Measurements from ENCODE around the gene NOL3.

The NOL3 gene

DNA sequence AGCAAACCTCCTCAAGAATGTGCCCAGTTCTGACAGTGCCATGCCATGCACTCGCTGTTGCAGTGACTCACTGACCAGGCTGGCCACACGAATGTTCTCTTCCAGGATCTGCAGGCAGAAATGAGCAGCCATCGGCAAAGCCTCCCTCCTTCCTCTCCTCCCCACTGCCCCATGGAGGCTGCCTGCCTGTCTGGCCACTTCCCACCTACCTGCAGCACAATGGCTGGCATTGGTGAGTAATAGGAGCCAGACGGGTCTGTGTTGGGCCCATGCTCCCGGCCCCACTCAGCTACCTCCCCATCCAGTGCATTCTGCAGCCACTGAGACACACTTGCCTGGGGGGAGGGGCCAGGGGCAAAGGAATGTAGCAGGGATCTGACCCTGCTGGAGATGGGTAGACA, 16.2 kb downstream of the NOL3 start:
- Mint-ChIP-seq H3K9me3 (no peaks in the 10 kb centered on the region), H3K27me3 (peaks cover 12% of the 10 kb centered on the region), H3K36me3 (ENCODE audit: low read depth) (no peaks in the 10 kb centered on the region), H3K27ac (no peak overlapping the region), H3K4me3 (no peak overlapping the region), H3K4me1 (ENCODE audit: low read depth) (peaks cover 18% of the 10 kb centered on the region)

- Mint-ChIP-seq H3K9me3 (no peaks in the 10 kb centered on the region), H3K27me3 (peaks cover 12% of the 10 kb centered on the region), H3K27ac (no peak overlapping the region), H3K4me1 (ENCODE audit: low read depth) (peaks cover 22% of the 10 kb centered on the region), H3K4me3 (no peak overlapping the region), H3K36me3 (ENCODE audit: low read depth) (no peaks in the 10 kb centered on the region)
Measured at GRCh38 chr16:67187175-67187890, 17.0 kb downstream of the NOL3 start.

- H3K4me1 Mint-ChIP-seq (ENCODE audit: low read depth): peaks cover 29% of the 10 kb centered on the region
- H3K27me3 Mint-ChIP-seq: peaks cover 12% of the 10 kb centered on the region
- H3K36me3 Mint-ChIP-seq (ENCODE audit: low read depth): peaks cover 8% of the 10 kb centered on the region
Measured at GRCh38 chr16:67188323-67188722, 18.0 kb downstream of the NOL3 start.

DNA sequence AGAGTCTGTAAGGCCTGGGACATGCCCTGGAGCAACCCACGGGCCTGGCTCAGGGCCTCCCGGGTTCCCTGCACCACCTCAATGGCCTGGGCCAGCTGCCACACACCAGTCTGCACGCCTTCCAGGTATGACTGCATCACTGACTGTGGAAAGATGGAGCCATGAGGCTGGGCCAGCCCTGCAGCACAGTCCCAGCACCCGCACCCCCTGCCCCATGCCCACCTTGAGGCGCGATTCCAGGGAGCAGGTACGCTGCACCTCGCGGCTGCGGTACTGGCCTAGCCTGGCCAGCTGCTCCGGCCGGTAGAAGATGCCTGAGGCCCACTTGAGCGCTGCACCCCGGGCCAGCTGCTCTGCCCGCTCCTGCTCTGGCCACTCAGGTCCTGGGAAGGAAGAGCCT, 18.5 kb downstream of the NOL3 start:
- peaks cover 34% of the 10 kb centered on the region for H3K4me1 Mint-ChIP-seq (ENCODE audit: low read depth)

More at GRCh38 chr16:67188323-67188722, 18.0 kb downstream of the NOL3 start:
- H3K27ac Mint-ChIP-seq: no peak overlapping the region
- H3K4me3 Mint-ChIP-seq: no peak overlapping the region
- H3K9me3 Mint-ChIP-seq: no peaks in the 10 kb centered on the region

DNA sequence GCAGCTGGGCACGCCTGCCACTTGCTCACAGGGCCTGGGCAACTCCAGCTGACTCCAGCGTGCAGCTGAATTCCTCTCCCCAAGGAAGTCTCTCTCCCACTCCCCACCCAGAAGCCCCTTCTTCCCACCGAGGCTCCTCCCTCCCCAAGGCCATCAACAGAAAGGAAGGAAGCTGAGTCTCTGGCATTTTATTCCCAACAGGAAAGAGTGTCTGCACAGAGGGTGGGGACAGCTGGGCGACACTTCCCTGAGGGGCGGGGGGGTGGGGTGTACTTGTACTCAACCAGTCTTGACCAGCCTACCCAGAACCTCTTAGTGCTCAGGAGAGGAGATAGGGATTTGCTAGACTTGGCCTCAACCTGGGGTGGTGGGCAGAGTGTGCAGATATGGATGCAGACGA, 19.7 kb downstream of the NOL3 start, which contains the start of gene EXOC3L1:
Gene EXOC3L1 (minus strand): TSS at position 96 of the 400 bp plus-strand sequence. CDS start 460 bp downstream, outside the sequence.
- Mint-ChIP-seq H3K36me3 (ENCODE audit: low read depth) (peaks cover 21% of the 10 kb centered on the region), H3K4me3 (no peak within 1 kb of the TSS), H3K27ac (no peak within 1 kb of the TSS), H3K9me3 (no peaks in the 10 kb centered on the region), H3K27me3 (peaks cover 11% of the 10 kb centered on the region), H3K4me1 (ENCODE audit: low read depth) (peaks cover 40% of the 10 kb centered on the region)

More for the DNA sequence above, 18.5 kb downstream of the NOL3 start:
- Mint-ChIP-seq H3K27ac (no peak overlapping the region), H3K9me3 (no peaks in the 10 kb centered on the region), H3K36me3 (ENCODE audit: low read depth) (peaks cover 13% of the 10 kb centered on the region), H3K4me3 (no peak overlapping the region), H3K27me3 (peaks cover 12% of the 10 kb centered on the region)

DNA sequence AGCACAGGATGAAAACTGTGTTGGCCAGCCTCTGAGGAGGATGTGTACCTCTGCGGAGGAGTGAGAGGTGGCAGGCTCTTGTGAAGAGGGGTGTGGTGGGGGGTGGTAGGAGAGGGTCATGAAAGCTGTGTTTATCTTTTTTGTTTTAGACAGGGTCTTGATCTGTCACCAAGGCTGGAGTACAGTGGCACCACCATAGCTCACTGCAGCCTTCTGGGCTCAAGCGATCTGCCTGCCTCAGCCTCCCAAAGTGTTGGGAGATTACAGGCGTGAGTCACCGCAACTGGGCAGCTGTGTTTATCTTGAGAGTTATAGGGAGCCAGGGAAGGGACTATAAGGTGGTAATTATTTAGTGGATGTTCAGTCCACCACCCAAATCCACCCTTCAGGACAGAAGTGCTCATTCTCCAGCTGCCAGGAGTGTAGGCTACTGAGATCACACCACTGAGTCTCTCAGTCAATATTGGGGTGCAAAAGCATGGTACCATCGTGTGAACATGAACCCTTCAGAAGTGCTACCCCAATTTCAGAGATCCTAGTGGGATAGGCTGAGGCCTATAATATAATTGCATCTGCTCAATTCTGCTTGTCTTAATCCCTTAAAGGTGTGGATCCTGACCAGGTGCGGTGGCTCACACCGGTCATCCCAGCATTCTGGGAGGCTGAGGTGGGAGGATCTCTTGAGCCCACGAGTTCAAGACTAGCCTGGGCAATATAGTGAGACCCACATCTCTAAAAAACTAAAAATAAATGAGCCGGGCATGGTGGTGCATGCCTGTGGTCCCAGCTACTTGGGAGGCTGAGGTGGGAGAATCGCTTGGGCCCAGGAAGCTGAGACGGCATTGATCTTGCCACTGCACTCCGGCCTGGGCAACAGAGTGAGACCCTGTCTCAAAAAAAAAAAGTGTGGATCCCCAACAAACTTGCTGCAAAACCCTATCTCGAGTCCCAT, 20.4 kb downstream of the NOL3 start:
- Mint-ChIP-seq H3K27me3 (peaks cover 4% of the 10 kb centered on the region), H3K4me3 (peak overlapping the region; percentile 93), H3K36me3 (ENCODE audit: low read depth) (peaks cover 27% of the 10 kb centered on the region), H3K9me3 (no peaks in the 10 kb centered on the region), H3K27ac (peak overlapping the region; percentile 78), H3K4me1 (ENCODE audit: low read depth) (peaks cover 37% of the 10 kb centered on the region)

- peak overlapping the region; percentile 78 for H3K27ac Mint-ChIP-seq
- peaks cover 4% of the 10 kb centered on the region for H3K27me3 Mint-ChIP-seq
- peaks cover 34% of the 10 kb centered on the region for H3K36me3 Mint-ChIP-seq (ENCODE audit: low read depth)
- H3K4me1 Mint-ChIP-seq (ENCODE audit: low read depth): peaks cover 40% of the 10 kb centered on the region
- no peaks in the 10 kb centered on the region for H3K9me3 Mint-ChIP-seq
- H3K4me3 Mint-ChIP-seq: peak overlapping the region; percentile 93
Measured at GRCh38 chr16:67191411-67191994, 21.2 kb downstream of the NOL3 start.

GRCh38 chr16:67191995-67192681, 21.8 kb downstream of the NOL3 start, which contains the start of gene E2F4:
Gene E2F4, plus strand, starts transcription at chr16:67192155. Its CDS starts 73 bp downstream, at chr16:67192228.
- H3K27me3 Mint-ChIP-seq: no peaks in the 10 kb centered on the region
- H3K9me3 Mint-ChIP-seq: no peaks in the 10 kb centered on the region
- peak within 1 kb of the TSS; percentile 93 for H3K4me3 Mint-ChIP-seq
- peaks cover 41% of the 10 kb centered on the region for H3K4me1 Mint-ChIP-seq (ENCODE audit: low read depth)
- H3K27ac Mint-ChIP-seq: peak within 1 kb of the TSS; percentile 90
- peaks cover 41% of the 10 kb centered on the region for H3K36me3 Mint-ChIP-seq (ENCODE audit: low read depth)

- Mint-ChIP-seq H3K36me3 (ENCODE audit: low read depth) (peaks cover 46% of the 10 kb centered on the region), H3K4me3 (peak overlapping the region; percentile 93), H3K9me3 (no peaks in the 10 kb centered on the region), H3K4me1 (ENCODE audit: low read depth) (peaks cover 41% of the 10 kb centered on the region), H3K27ac (peak overlapping the region; percentile 90), H3K27me3 (no peaks in the 10 kb centered on the region)
Measured at GRCh38 chr16:67192781-67193361, 22.5 kb downstream of the NOL3 start.

DNA sequence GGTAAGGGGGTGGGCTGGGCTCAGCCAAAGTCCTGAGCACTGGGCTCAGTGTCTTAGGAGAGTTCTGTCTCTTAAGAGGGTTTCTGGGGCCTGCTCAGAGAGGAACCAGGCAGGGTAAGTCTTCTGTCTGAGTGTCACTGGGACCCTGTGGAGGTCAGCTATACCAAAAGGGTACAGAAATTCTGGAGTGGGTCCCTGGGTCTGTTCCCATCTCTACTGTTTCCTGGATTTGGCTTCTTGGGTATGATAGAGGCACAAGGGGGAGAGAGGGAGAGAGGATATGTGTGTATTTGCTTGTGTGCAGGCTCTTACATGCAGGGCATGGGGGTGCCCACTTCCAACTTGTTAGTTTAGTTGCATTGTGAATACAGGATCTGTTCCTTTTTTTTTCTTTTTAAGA, 23.2 kb downstream of the NOL3 start:
- Mint-ChIP-seq H3K4me3 (peak overlapping the region; percentile 93), H3K27me3 (no peaks in the 10 kb centered on the region), H3K36me3 (ENCODE audit: low read depth) (peaks cover 52% of the 10 kb centered on the region), H3K27ac (peak overlapping the region; percentile 90), H3K4me1 (ENCODE audit: low read depth) (peaks cover 41% of the 10 kb centered on the region), H3K9me3 (no peaks in the 10 kb centered on the region)

- H3K27me3 Mint-ChIP-seq: no peaks in the 10 kb centered on the region
- H3K4me1 Mint-ChIP-seq (ENCODE audit: low read depth): peaks cover 41% of the 10 kb centered on the region
- H3K4me3 Mint-ChIP-seq: peak overlapping the region; percentile 93
- no peaks in the 10 kb centered on the region for H3K9me3 Mint-ChIP-seq
- peaks cover 52% of the 10 kb centered on the region for H3K36me3 Mint-ChIP-seq (ENCODE audit: low read depth)
- H3K27ac Mint-ChIP-seq: peak overlapping the region; percentile 90
Measured at GRCh38 chr16:67194260-67194659, 23.9 kb downstream of the NOL3 start.

DNA sequence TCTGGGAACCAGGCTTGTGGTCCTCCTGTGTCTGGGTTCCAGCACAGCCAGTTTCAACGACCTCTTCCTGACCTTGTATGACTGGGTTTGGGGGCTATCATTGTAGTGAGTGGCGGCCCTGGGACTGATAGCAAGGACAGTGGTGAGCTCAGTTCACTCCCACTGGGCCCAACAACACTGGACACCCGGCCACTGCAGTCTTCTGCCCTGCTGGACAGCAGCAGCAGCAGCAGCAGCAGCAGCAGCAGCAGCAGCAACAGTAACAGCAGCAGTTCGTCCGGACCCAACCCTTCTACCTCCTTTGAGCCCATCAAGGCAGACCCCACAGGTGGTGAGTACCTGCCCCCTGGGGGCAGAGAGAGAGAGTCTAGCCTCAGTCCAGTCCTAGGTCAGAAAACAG, 25.3 kb downstream of the NOL3 start:
- Mint-ChIP-seq H3K27me3 (no peaks in the 10 kb centered on the region), H3K9me3 (no peaks in the 10 kb centered on the region), H3K36me3 (ENCODE audit: low read depth) (peaks cover 61% of the 10 kb centered on the region), H3K27ac (no peak overlapping the region), H3K4me3 (no peak overlapping the region), H3K4me1 (ENCODE audit: low read depth) (peaks cover 41% of the 10 kb centered on the region)

GRCh38 chr16:67196881-67197280, 26.5 kb downstream of the NOL3 start:
- H3K27me3 Mint-ChIP-seq: no peaks in the 10 kb centered on the region
- no peak overlapping the region for H3K4me3 Mint-ChIP-seq
- H3K9me3 Mint-ChIP-seq: no peaks in the 10 kb centered on the region
- peaks cover 33% of the 10 kb centered on the region for H3K4me1 Mint-ChIP-seq (ENCODE audit: low read depth)
- peaks cover 62% of the 10 kb centered on the region for H3K36me3 Mint-ChIP-seq (ENCODE audit: low read depth)
- no peak overlapping the region for H3K27ac Mint-ChIP-seq

DNA sequence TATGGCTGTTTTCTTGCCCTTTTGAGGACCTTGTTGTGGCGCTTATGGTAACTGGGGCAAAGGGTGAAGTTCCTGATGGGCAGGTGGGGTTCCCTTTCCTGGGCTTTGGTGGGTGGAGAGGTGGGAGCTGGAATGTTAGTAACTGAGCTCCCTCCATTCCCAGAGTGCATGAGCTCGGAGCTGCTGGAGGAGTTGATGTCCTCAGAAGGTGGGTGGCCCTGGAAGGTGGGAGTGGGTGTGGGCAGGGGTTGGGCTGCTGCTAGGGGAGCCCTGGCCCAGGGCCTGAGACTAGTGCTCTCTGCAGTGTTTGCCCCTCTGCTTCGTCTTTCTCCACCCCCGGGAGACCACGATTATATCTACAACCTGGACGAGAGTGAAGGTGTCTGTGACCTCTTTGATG, 27.4 kb downstream of the NOL3 start:
- Mint-ChIP-seq H3K4me1 (ENCODE audit: low read depth) (peaks cover 30% of the 10 kb centered on the region), H3K27me3 (no peaks in the 10 kb centered on the region), H3K27ac (no peak overlapping the region), H3K4me3 (no peak overlapping the region), H3K9me3 (no peaks in the 10 kb centered on the region), H3K36me3 (ENCODE audit: low read depth) (peaks cover 59% of the 10 kb centered on the region)
